SHP77 (cell line): Measurements from ENCODE around the gene ASXL1.
"Not testable (repeated sequence)": the region's sequence is repeated elsewhere in the genome, so short reads cannot be mapped to it uniquely, and the experiment has no call there.

Experiments used
- DNase-seq, 2 experiments: peaks; one replicate each; lab custom pipeline; 2025; lab: John Stamatoyannopoulos, UW

The ASXL1 gene

GRCh38 chr20:32362901-32363364 is 4.8 kb downstream of the ASXL1 start:
- no peak for DNase-seq

- DNase-seq: no peak
Observed at GRCh38 chr20:32363492-32363891, 5.4 kb downstream of the ASXL1 start.

- no peak for DNase-seq
Observed at GRCh38 chr20:32364554-32365208, 6.5 kb downstream of the ASXL1 start.

GRCh38 chr20:32365564-32365963 is 7.4 kb downstream of the ASXL1 start:
- DNase-seq: no peak

GRCh38 chr20:32366380-32366779 is 8.2 kb downstream of the ASXL1 start:
- DNase-seq: no peak

GRCh38 chr20:32368323-32368722 is 10.2 kb downstream of the ASXL1 start:
- DNase-seq: no peak

- DNase-seq: no peak
Observed at GRCh38 chr20:32368925-32369324, 10.8 kb downstream of the ASXL1 start.

- DNase-seq: no peak
Observed at GRCh38 chr20:32370897-32371296, 12.8 kb downstream of the ASXL1 start.

- DNase-seq: no peak
Observed at GRCh38 chr20:32378461-32378860, 20.3 kb downstream of the ASXL1 start.

- DNase-seq: not testable (repeated sequence)
Observed at GRCh38 chr20:32380037-32380436, 21.9 kb downstream of the ASXL1 start.

- DNase-seq: no peak
Observed at GRCh38 chr20:32380745-32381144, 22.6 kb downstream of the ASXL1 start.

- DNase-seq: no peak
Observed at GRCh38 chr20:32382102-32382950, 24.2 kb downstream of the ASXL1 start.

- DNase-seq: not testable (repeated sequence)
Observed at GRCh38 chr20:32383441-32383840, 25.3 kb downstream of the ASXL1 start.

GRCh38 chr20:32385541-32385940 is 27.4 kb downstream of the ASXL1 start:
- no peak for DNase-seq

GRCh38 chr20:32386091-32386490 is 28.0 kb downstream of the ASXL1 start:
- DNase-seq: no peak

- no peak for DNase-seq
Observed at GRCh38 chr20:32387252-32387651, 29.1 kb downstream of the ASXL1 start.

GRCh38 chr20:32391003-32391402 is 32.9 kb downstream of the ASXL1 start:
- DNase-seq: no peak

GRCh38 chr20:32395066-32395465 is 36.9 kb downstream of the ASXL1 start:
- no peak for DNase-seq

GRCh38 chr20:32396646-32397160 is 38.6 kb downstream of the ASXL1 start:
- no peak for DNase-seq

- no peak for DNase-seq
Observed at GRCh38 chr20:32397567-32398084, 39.5 kb downstream of the ASXL1 start.

- DNase-seq: no peak
Observed at GRCh38 chr20:32400476-32400875, 42.3 kb downstream of the ASXL1 start.

- DNase-seq: no peak
Observed at GRCh38 chr20:32404017-32404416, 45.9 kb downstream of the ASXL1 start.

GRCh38 chr20:32406701-32407100 is 48.6 kb downstream of the ASXL1 start:
- DNase-seq: no peak
